Umbilical cord (tissue), 1 donor: ENCODE data around the gene TIGD7. TPM values are rescaled to one million over a fixed set of nuclear protein-coding genes. Genes with fewer than 3 reads are reported as not detected.

Experiments used
- total RNA-seq: library from RNA; depleted of rRNA; stranded (reverse); fragments of >200 nt; gene quantifications from one replicate; pipeline ENCODE4 v1.2.3, GENCODE V29; 2014; ENCODE audit warnings: low replicate concordance; ENCODE audit not compliant: insufficient read depth

TIGD7 gene
- total RNA-seq, 1 donor from 2014 or later = 20.5 TPM

Other genes starting within 250 kb of the TIGD7 start
- gene IL32, start 239.8 kb downstream of the TIGD7 start, total RNA-seq = 13.2 TPM
- gene ZSCAN10, start 206.1 kb downstream of the TIGD7 start, total RNA-seq = not detected
- 8.9 TPM for gene ZNF205, start 192.8 kb downstream of the TIGD7 start, total RNA-seq
- gene ZNF213, start 170.4 kb downstream of the TIGD7 start, total RNA-seq = 0.96 TPM
- gene OR1F1, start 117.2 kb downstream of the TIGD7 start, total RNA-seq = 0.96 TPM
- 13.5 TPM for gene ZNF200, start 70.3 kb downstream of the TIGD7 start, total RNA-seq
- gene MEFV, start 48.8 kb downstream of the TIGD7 start, total RNA-seq = 6.7 TPM
- gene ZNF263, start 21.9 kb downstream of the TIGD7 start, total RNA-seq = 53.7 TPM
- 28.4 TPM for gene ZNF75A, start 67 bp upstream of the TIGD7 start, total RNA-seq
- 3.6 TPM for gene OR2C1, start 50.5 kb upstream of the TIGD7 start, total RNA-seq
- gene ZSCAN32, start 95.6 kb upstream of the TIGD7 start, total RNA-seq = 13.7 TPM
- 3.9 TPM for gene ZNF174, start 95.8 kb upstream of the TIGD7 start, total RNA-seq
- 6.0 TPM for gene ZNF597, start 138.1 kb upstream of the TIGD7 start, total RNA-seq
- gene NAA60, start 138.2 kb upstream of the TIGD7 start, total RNA-seq = 41.9 TPM
- gene C16orf90, start 190.1 kb upstream of the TIGD7 start, total RNA-seq = not detected
- gene CLUAP1, start 195.6 kb upstream of the TIGD7 start, total RNA-seq = 33.5 TPM